Measurements from ENCODE around the gene RTKN2. TPM values are rescaled to one million over a fixed set of nuclear protein-coding genes. Genes with fewer than 3 reads are reported as not detected.

Gene RTKN2
- 21.3 TPM for total RNA-seq (2021; ENCODE audit: unreplicated experiment)
- polyA plus RNA-seq (2012; ENCODE audit: insufficient read length) = 4.0 TPM
- percentile 95 among the genes with signal in this experiment for Bru-seq, nascent RNA
- BruChase-seq, experiment 1, labeled RNA remaining after a 2-hour chase = percentile 92 among the genes with signal in this experiment
- percentile 80 among the genes with signal in this experiment for BruChase-seq, experiment 2, labeled RNA remaining after a 6-hour chase
- long read RNA-seq, full-length matches to known transcripts = 28 of 59 reads
- long read RNA-seq, partial matches to known transcripts = 7 of 59 reads
- long read RNA-seq, other reads (novel, unspliced or antisense) = 24 of 59 reads

- intact Hi-C loops (cut with micrococcal nuclease; ENCODE audit: unreplicated experiment) = loop anchor here (10.0 kb wide), 2 partner anchors 364 to 546 kb away; partner anchors contain the start of genes ARID5B and EGR2
- TF ChIP-seq REST (IDR thresholded peaks at IDR 0.05; ENCODE audit: insufficient read depth in 1 of 2, low read depth in 2 of 2, low read length in 1 of 2) (no peak), POLR2AphosphoS5 (IDR thresholded peaks at IDR 0.05; ENCODE audit: low read depth, low read length) (peak; percentile 74), TCF7L2 (IDR thresholded peaks at IDR 0.05; ENCODE audit: low read depth, low read length) (peak; percentile 90), SIN3A (IDR thresholded peaks at IDR 0.05; ENCODE audit: borderline replicate concordance, insufficient read depth, low read depth, low read length) (peak; percentile 98)
- TF ChIP-seq, protein P1, sequence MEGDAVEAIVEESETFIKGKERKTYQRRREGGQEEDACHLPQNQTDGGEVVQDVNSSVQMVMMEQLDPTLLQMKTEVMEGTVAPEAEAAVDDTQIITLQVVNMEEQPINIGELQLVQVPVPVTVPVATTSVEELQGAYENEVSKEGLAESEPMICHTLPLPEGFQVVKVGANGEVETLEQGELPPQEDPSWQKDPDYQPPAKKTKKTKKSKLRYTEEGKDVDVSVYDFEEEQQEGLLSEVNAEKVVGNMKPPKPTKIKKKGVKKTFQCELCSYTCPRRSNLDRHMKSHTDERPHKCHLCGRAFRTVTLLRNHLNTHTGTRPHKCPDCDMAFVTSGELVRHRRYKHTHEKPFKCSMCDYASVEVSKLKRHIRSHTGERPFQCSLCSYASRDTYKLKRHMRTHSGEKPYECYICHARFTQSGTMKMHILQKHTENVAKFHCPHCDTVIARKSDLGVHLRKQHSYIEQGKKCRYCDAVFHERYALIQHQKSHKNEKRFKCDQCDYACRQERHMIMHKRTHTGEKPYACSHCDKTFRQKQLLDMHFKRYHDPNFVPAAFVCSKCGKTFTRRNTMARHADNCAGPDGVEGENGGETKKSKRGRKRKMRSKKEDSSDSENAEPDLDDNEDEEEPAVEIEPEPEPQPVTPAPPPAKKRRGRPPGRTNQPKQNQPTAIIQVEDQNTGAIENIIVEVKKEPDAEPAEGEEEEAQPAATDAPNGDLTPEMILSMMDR (IDR thresholded peaks at IDR 0.05) = no peak
- H3K9me3 ChIP-seq (ENCODE audit: control insufficient read depth, insufficient read depth, low read depth, low read length) = no peaks in the 10 kb centered on the region
- peak within 1 kb of the TSS; percentile 92 for H3K27ac ChIP-seq (ENCODE audit: low read length)
- peak within 1 kb of the TSS; percentile 77 to 98 for H3K4me3 ChIP-seq (ENCODE audit: low read depth in 2 of 2, low read length in 2 of 2)
- ATAC-seq (peak; percentile 93), DNase-seq (ENCODE audit: low read depth, low spot score) (no peak)
- no TSS peak for BruUV-seq (replicated peaks)
- CTCF ChIA-PET = no interaction called here
- POLR2A ChIA-PET = interaction anchor here (0.6 kb wide), 1 partner anchor 106 kb away, joined by 3 read pairs; the partner anchor contains the start of gene ZNF365
- in situ Hi-C loops (cut with HindIII; ENCODE audit: low pct_unique_long_range_greater_than_20kb, low sequenced_read_pairs) = loop anchor here (25.0 kb wide), 1 partner anchor 119 kb away; no protein-coding TSS in a partner anchor
- H3K27me3 ChIP-seq (ENCODE audit: control insufficient read depth, insufficient read depth, low read length) = no peaks in the 10 kb centered on the region
- H3K36me3 ChIP-seq (ENCODE audit: control insufficient read depth, insufficient read depth, low read length) = peaks cover 2% of the 10 kb centered on the region
- H3K4me1 ChIP-seq (ENCODE audit: control insufficient read depth, insufficient read depth, low read length) = peaks cover 47% of the 10 kb centered on the region
Observed at GRCh38 chr10:62268399-62269114, at the start of gene RTKN2. Gene RTKN2, minus strand, starts transcription at chr10:62268844. Its CDS starts 234 bp downstream, at chr10:62268610.

GRCh38 chr10:62317257-62317656 lies 48.6 kb upstream of the RTKN2 start:
- no TSS peak for BruUV-seq (replicated peaks)
- POLR2A ChIA-PET = no interaction called here

More at GRCh38 chr10:62317257-62317656, 48.6 kb upstream of the RTKN2 start:
- DNase-seq (ENCODE audit: low read depth, low spot score) = no peak
- Histone ChIP-seq H3K36me3 (ENCODE audit: control insufficient read depth, insufficient read depth, low read length) (no peaks in the 10 kb centered on the region), H3K27ac (ENCODE audit: low read length) (no peak overlapping the region), H3K4me3 (ENCODE audit: low read depth in 2 of 2, low read length in 2 of 2) (no peak overlapping the region), H3K27me3 (ENCODE audit: control insufficient read depth, insufficient read depth, low read length) (no peaks in the 10 kb centered on the region), H3K9me3 (ENCODE audit: control insufficient read depth, insufficient read depth, low read depth, low read length) (no peaks in the 10 kb centered on the region), H3K4me1 (ENCODE audit: control insufficient read depth, insufficient read depth, low read length) (no peaks in the 10 kb centered on the region)
- in situ Hi-C loops (cut with HindIII; ENCODE audit: low pct_unique_long_range_greater_than_20kb, low sequenced_read_pairs) (no loop called here), intact Hi-C loops (cut with micrococcal nuclease; ENCODE audit: unreplicated experiment) (no loop called here)
- TF ChIP-seq SIN3A (IDR thresholded peaks at IDR 0.05; ENCODE audit: borderline replicate concordance, insufficient read depth, low read depth, low read length) (no peak), POLR2AphosphoS5 (IDR thresholded peaks at IDR 0.05; ENCODE audit: low read depth, low read length) (no peak)
- CTCF ChIA-PET = no interaction called here
- no peak for ATAC-seq

All from Panc1 (cell line).